H1 (cell line): ENCODE results near the gene RAP1A. TPM values are rescaled to one million over a fixed set of nuclear protein-coding genes. Genes with fewer than 3 reads are reported as not detected.

Source experiments
- CTCF ChIA-PET: fragments of 300-600 bp; sonication (Branson Sonifier 250); formaldehyde crosslinking; loops from one replicate; lab custom pipeline; 2021; ENCODE audit not compliant: partially characterized antibody; lab: Charles Lee
- POLR2A ChIA-PET: fragments of 300-600 bp; sonication (Branson Sonifier 250); formaldehyde crosslinking; loops from one replicate; lab custom pipeline; 2021; ENCODE audit warnings: inconsistent platforms; ENCODE audit not compliant: partially characterized antibody; lab: Charles Lee
- DNase-seq, 2 experiments: peaks; one replicate each; pipeline versions ENCODE4 v3.0.0 to v3.0.0-alpha.2; 2010 to 2022; ENCODE audit warnings: low spot score in 2 of 2, low read depth in 1 of 2, mixed read lengths in 1 of 2
- FAIRE-seq: peaks from 2 replicates; lab custom pipeline; 2011; peaks lifted over from hg19 to GRCh38; lab: Jason Lieb, UNC
- H2AFZ ChIP-seq: 2 replicates; pipeline ENCODE4 v1.8.1; 2012; ENCODE audit warnings: low read length, inconsistent platforms
- H2AK5ac ChIP-seq: 2 replicates; pipeline ENCODE4 v1.6.1; 2013; ENCODE audit warnings: low read depth, low read length
- H2BK120ac ChIP-seq: replicated peaks from 2 replicates; pipeline ENCODE3; 2013; ENCODE audit warnings: low read depth, low read length, inconsistent platforms
- H2BK12ac ChIP-seq: 2 replicates; pipeline ENCODE4 v1.6.1; 2013; ENCODE audit warnings: low read depth, low read length
- H2BK15ac ChIP-seq: 2 replicates; pipeline ENCODE4 v1.6.1; 2013; ENCODE audit warnings: low read length
- H2BK20ac ChIP-seq: 2 replicates; pipeline ENCODE4 v1.6.1; 2013; ENCODE audit warnings: low read length
- H2BK5ac ChIP-seq: 2 replicates; pipeline ENCODE4 v1.6.1; 2013; ENCODE audit warnings: low read depth, low read length
- H3K14ac ChIP-seq: 2 replicates; pipeline ENCODE4 v1.6.1; 2013; ENCODE audit warnings: inconsistent platforms; ENCODE audit not compliant: insufficient read length
- H3K18ac ChIP-seq: 2 replicates; pipeline ENCODE4 v1.6.1; 2013; ENCODE audit warnings: low read length; ENCODE audit errors: extremely low read depth
- H3K23ac ChIP-seq: 2 replicates; pipeline ENCODE4 v1.6.1; 2013; ENCODE audit warnings: inconsistent platforms; ENCODE audit not compliant: insufficient read length
- H3K23me2 ChIP-seq: 2 replicates; pipeline ENCODE4 v1.6.1; 2013; ENCODE audit warnings: low read depth, low read length
- H3K27ac ChIP-seq: 2 replicates; pipeline ENCODE4 v1.6.1; 2011; ENCODE audit warnings: low read depth, low read length, inconsistent platforms
- H3K27me3 ChIP-seq, 4 experiments: replicated peaks in 1 of 4; 1 replicate in 1 of 4; 2 replicates in 3 of 4; pipeline versions ENCODE4 v1.6.1 to v1.8.1; 2011 to 2013; ENCODE audit warnings: low read length in 3 of 4, mild to moderate bottlenecking in 3 of 4, inconsistent platforms in 2 of 4, mixed read lengths in 2 of 4, moderate library complexity in 1 of 4; ENCODE audit not compliant: control insufficient read depth in 3 of 4, insufficient read depth in 3 of 4; ENCODE audit errors: extremely low read depth in 1 of 4
- H3K36me3 ChIP-seq, 4 experiments: 2 replicates each; pipeline versions ENCODE4 v1.6.1 to v1.8.1; 2011 to 2013; ENCODE audit warnings: mild to moderate bottlenecking in 4 of 4, low read length in 3 of 4, moderate library complexity in 2 of 4, control low read depth in 1 of 4, inconsistent platforms in 1 of 4; ENCODE audit not compliant: insufficient read depth in 4 of 4, control insufficient read depth in 2 of 4
- H3K4ac ChIP-seq: replicated peaks from 2 replicates; pipeline ENCODE3; 2013; ENCODE audit warnings: low read length, low read depth, mixed read lengths, inconsistent platforms; ENCODE audit not compliant: insufficient read length
- H3K4me1 ChIP-seq, 4 experiments: replicated peaks in 1 of 4; 1 replicate in 1 of 4; 2 replicates in 3 of 4; pipeline versions ENCODE4 v1.6.1 to v1.8.1; 2011 to 2013; ENCODE audit warnings: low read length in 3 of 4, inconsistent platforms in 2 of 4, mixed read lengths in 1 of 4; ENCODE audit not compliant: insufficient read depth in 4 of 4, control insufficient read depth in 3 of 4
- H3K4me2 ChIP-seq, 2 experiments: 2 replicates each; pipeline versions ENCODE4 v1.6.1 to v1.8.1; 2011 to 2013; ENCODE audit warnings: low read depth in 2 of 2, low read length in 2 of 2, control low read depth in 1 of 2, inconsistent platforms in 1 of 2, mild to moderate bottlenecking in 1 of 2; ENCODE audit not compliant: insufficient read depth in 1 of 2
- H3K4me3 ChIP-seq, 4 experiments: fragments of 200-600, 300-600 bp in 1 of 4; sonication (generic), shearing (Covaris generic), sonication (Bioruptor Twin) in 1 of 4; 2 replicates each; pipeline versions ENCODE4 v1.5.1 to v1.8.1; 2011 to 2016; ENCODE audit warnings: low read length in 4 of 4, low read depth in 3 of 4, control low read depth in 2 of 4, inconsistent platforms in 2 of 4, mild to moderate bottlenecking in 2 of 4, mixed read lengths in 1 of 4, moderate library complexity in 1 of 4; ENCODE audit not compliant: insufficient read depth in 2 of 4; ENCODE audit errors: extremely low read depth in 1 of 4
- H3K56ac ChIP-seq: replicated peaks from 2 replicates; pipeline ENCODE3; 2013; ENCODE audit warnings: low read depth, mild to moderate bottlenecking, mixed read lengths, low read length, inconsistent platforms; ENCODE audit not compliant: insufficient read length
- H3K79me1 ChIP-seq: 2 replicates; pipeline ENCODE4 v1.6.1; 2013; ENCODE audit warnings: low read depth, low read length, control low read depth
- H3K79me2 ChIP-seq, 2 experiments: 2 replicates each; pipeline versions ENCODE4 v1.6.1 to v1.8.1; 2012 to 2013; ENCODE audit warnings: low read length in 2 of 2, mild to moderate bottlenecking in 2 of 2, inconsistent platforms in 1 of 2; ENCODE audit not compliant: insufficient read depth in 2 of 2, control insufficient read depth in 1 of 2
- H3K9ac ChIP-seq, 4 experiments: replicated peaks in 1 of 4; 1 replicate in 1 of 4; 2 replicates in 3 of 4; pipeline versions ENCODE4 v1.6.1 to v1.8.1; 2011 to 2013; ENCODE audit warnings: low read depth in 3 of 4, low read length in 3 of 4, control low read depth in 2 of 4, mild to moderate bottlenecking in 2 of 4, moderate library complexity in 2 of 4, inconsistent platforms in 1 of 4; ENCODE audit errors: extremely low read depth in 1 of 4
- H3K9me3 ChIP-seq, 2 experiments: 2 replicates each; pipeline versions ENCODE4 v1.6.1 to v1.8.1; 2012 to 2013; ENCODE audit warnings: mild to moderate bottlenecking in 2 of 2, moderate library complexity in 2 of 2, control low read depth in 1 of 2, inconsistent platforms in 1 of 2, low read depth in 1 of 2, low read length in 1 of 2, mixed read lengths in 1 of 2; ENCODE audit not compliant: insufficient read depth in 2 of 2
- H4K20me1 ChIP-seq, 2 experiments: replicated peaks in 1 of 2; 2 replicates each; pipeline versions ENCODE3 to v1.8.1; 2011 to 2013; ENCODE audit warnings: inconsistent platforms in 2 of 2, low read length in 2 of 2, mild to moderate bottlenecking in 1 of 2; ENCODE audit not compliant: insufficient read depth in 2 of 2, control insufficient read depth in 1 of 2
- H4K5ac ChIP-seq: 2 replicates; pipeline ENCODE4 v1.6.1; 2013; ENCODE audit warnings: low read length, low read depth, mixed read lengths, inconsistent platforms; ENCODE audit not compliant: insufficient read length
- H4K8ac ChIP-seq: 2 replicates; pipeline ENCODE4 v1.8.0; 2013; ENCODE audit warnings: mild to moderate bottlenecking, moderate library complexity, low read length, inconsistent platforms; ENCODE audit not compliant: insufficient read depth; ENCODE audit errors: extremely low read depth
- H4K91ac ChIP-seq: replicated peaks from 2 replicates; pipeline ENCODE3; 2013; ENCODE audit warnings: low read length, mixed read lengths, inconsistent platforms; ENCODE audit not compliant: insufficient read length
- BRCA1 ChIP-seq: IDR thresholded peaks from 2 replicates; pipeline ENCODE4 v1.6.1; 2012; ENCODE audit warnings: low read depth, low read length, improper control_type of control experiment
- GTF2F1 ChIP-seq: IDR thresholded peaks from 2 replicates; pipeline ENCODE4 v1.6.1; 2012; ENCODE audit warnings: low read depth, low read length, improper control_type of control experiment, borderline replicate concordance
- RNF2 ChIP-seq: fragments of 200-900, 300-1000 bp; sonication (generic); IDR thresholded peaks from 2 replicates; pipeline ENCODE4 v1.7.1; 2016; ENCODE audit warnings: borderline replicate concordance, low read depth, mild to moderate bottlenecking, antibody characterized with exemption, low read length; ENCODE audit not compliant: poor library complexity, severe bottlenecking; ENCODE audit errors: missing control alignments
- WGBS, 2 experiments: shearing (Covaris generic) in 1 of 2; methylation state at CpG; one replicate each; pipeline versions ENCODE4 v1.1.6 to v1.1.7; 2013 to 2015; ENCODE audit warnings: low lambda C conversion rate in 2 of 2, mixed read lengths in 2 of 2, inconsistent platforms in 1 of 2, low coverage in 1 of 2, missing lambda C conversion rate in 1 of 2; ENCODE audit not compliant: insufficient replicate concordance in 2 of 2, insufficient coverage in 1 of 2, insufficient read length in 1 of 2; ENCODE audit errors: extremely low coverage in 1 of 2, missing lambda C conversion rate in 1 of 2; 5-methylcytosine and 5-hydroxymethylcytosine counted together
- polyA plus RNA-seq, 7 experiments: library from polyadenylated mRNA; depleted of rRNA in 3 of 7; stranded (reverse) in 5 of 7; unstranded in 2 of 7; fragments of >200 nt in 5 of 7; fragments of 200-250 nt in 2 of 7; gene quantifications; 1 replicate in 5 of 7; 2 replicates in 1 of 7; 4 replicates in 1 of 7; pipeline versions ENCODE4 v1.2.1 to v1.2.3, GENCODE V29; 2011 to 2013; ENCODE audit warnings: missing spikeins in 2 of 7, mixed read lengths in 2 of 7
- total RNA-seq: library from RNA; stranded (reverse); fragmentation: NEBNext Ultra II Directional; extraction: Animal tissue kit (Norgen Biotek cat#: 25700); gene quantifications from 2 replicates; pipeline ENCODE4 v1.2.1, GENCODE V29; 2021

Gene RAP1A
- total and polyA plus RNA-seq, 2 of the 8 experiments (the other 6 are each of a cell fraction or from before 2014, with no cell fraction given), result 10.9 to 35.8 TPM

GRCh38 chr1:111751906-111752575 is 132.5 kb downstream of the RAP1A start:
- peaks cover 2 to 12% of the 10 kb centered on the region in 2 experiments; a peak in 3 of 4 replicates for H3K79me2 ChIP-seq
- H3K14ac ChIP-seq, result no peak overlapping the region
- no peak overlapping the region for H3K4ac ChIP-seq
- H3K36me3 ChIP-seq, result 0 out of 8 replicates have a peak, but pooled peaks cover 0 to under 1% (median 0%) of the 10 kb centered on the region in 4 experiments
- peaks cover 0 to 3% (median 1%) of the 10 kb centered on the region in 4 experiments; a peak in 3 of 7 replicates for H3K4me1 ChIP-seq
- no peak overlapping the region for H2BK12ac ChIP-seq
- H3K23ac ChIP-seq, result no peak overlapping the region
- H2AFZ ChIP-seq, result no peak overlapping the region
- DNase-seq (no peak), FAIRE-seq (no peak)
- no peak overlapping the region for H3K27ac ChIP-seq
- no peak overlapping the region for H2BK120ac ChIP-seq
- 0 out of 2 replicates have a peak, but pooled peaks cover under 1% of the 10 kb centered on the region for H3K79me1 ChIP-seq
- no peak overlapping the region for H2BK5ac ChIP-seq
- no peaks in the 10 kb centered on the region for H4K20me1 ChIP-seq
- H3K56ac ChIP-seq, result no peak overlapping the region
- H3K18ac ChIP-seq, result no peak overlapping the region
- no peak overlapping the region for H2AK5ac ChIP-seq
- H4K8ac ChIP-seq, result no peak overlapping the region
- H2BK20ac ChIP-seq, result no peak overlapping the region
- H3K9me3 ChIP-seq, result no peaks in the 10 kb centered on the region
- ChIA-PET CTCF (interaction anchor here (1.0 to 40.4 kb wide), 6 partner anchors 17 to 244 kb away, joined by 3 to 1070 read pairs (median 4); partner anchors contain the start of gene INKA2), POLR2A (interaction anchor here (0.7 to 3.4 kb wide), 7 partner anchors 12 to 37 kb away, joined by 3 to 31 read pairs (median 4); partner anchors contain the start of gene INKA2)
- no peak for TF ChIP-seq GTF2F1
- no peak for TF ChIP-seq RNF2
- no peak for TF ChIP-seq BRCA1
- H3K9ac ChIP-seq, result no peak overlapping the region
- H3K4me3 ChIP-seq, result no peak overlapping the region
- H3K4me2 ChIP-seq, result no peak overlapping the region
- no peak overlapping the region for H4K91ac ChIP-seq
- H3K23me2 ChIP-seq, result 0 out of 2 replicates have a peak, but pooled peaks cover 2% of the 10 kb centered on the region
- no peak overlapping the region for H2BK15ac ChIP-seq
- no peaks in the 10 kb centered on the region for H3K27me3 ChIP-seq
- 65% methylated on average over 2 of the region's 2 CpGs; no CpG with 5 or more reads in 1 of the 2 experiments for WGBS, 2 experiments
- H4K5ac ChIP-seq, result no peak overlapping the region
